Measurements from ENCODE around the gene NCAPH2.
"Not testable (repeated sequence)": the region's sequence is repeated elsewhere in the genome, so short reads cannot be mapped to it uniquely, and the experiment has no call there.

NCAPH2 gene

DNA sequence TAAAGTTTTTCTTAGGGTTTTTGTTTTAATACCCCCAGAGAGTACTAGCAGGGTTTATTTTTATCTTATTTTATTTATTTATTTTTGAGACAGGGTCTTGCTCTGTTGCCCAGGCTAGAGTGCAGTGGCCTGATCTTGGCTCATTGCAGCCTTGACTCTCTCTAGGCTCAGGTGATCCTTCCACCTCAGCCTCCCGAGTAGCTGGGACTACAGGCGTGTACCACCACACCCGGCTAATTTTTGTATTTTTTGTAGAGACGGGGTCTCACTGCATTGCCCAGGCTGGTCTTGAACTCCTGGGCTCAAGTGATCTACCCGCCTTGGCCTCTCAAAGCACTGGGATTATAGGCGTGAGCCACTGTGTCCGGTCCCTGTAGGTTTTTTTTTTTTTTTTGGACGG, 12.2 kb downstream of the NCAPH2 start:
- DNase-seq = not testable (repeated sequence)

DNA sequence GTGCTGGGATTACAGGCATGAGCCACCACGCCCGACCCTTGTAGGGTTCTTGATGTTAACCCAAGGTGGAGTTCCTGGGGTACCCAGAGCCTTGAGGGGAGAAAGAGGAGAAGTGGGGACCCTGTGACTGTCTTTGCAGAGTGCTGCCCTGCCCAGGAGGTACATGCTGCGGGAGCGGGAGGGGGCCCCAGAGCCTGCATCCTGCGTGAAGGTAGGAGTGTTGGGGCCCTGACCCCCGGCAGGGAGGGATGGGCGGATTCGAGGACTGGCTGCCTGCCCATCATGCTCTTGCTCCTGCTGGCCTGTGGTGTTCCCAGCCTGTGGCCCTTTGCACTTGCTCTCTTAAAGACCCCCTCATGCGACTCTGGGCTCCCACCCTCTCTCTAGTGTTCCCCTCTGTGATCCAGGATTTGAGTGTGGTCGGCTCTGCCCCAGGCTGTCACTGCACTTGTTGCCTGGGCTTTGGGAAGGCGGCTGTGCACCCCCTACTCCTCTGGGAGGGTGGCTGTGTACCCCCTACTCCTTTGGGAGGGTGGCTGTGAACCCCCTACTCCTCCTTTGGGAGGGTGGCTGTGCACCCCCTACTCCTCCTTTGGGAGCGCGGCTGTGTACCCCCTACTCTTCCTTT, 12.9 kb downstream of the NCAPH2 start:
- no peak for DNase-seq

DNA sequence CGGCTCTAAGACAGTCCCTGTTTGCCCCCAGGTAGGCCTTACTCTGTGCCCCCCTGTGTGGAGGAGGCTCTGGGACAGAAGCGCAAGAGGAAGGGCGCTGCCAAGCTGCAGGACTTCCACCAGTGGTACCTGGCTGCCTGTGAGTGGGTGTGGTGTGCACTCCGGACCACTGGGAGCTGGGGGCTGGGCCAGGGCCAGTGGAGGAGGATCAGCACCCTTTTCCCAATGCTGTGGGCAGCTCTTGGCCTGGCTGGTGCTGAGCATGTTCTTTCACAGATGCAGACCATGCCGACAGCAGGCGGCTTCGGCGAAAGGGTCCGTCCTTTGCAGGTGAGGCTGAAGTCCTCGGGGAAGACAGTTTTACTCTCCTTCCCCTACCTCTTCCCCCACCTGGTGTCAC, 13.7 kb downstream of the NCAPH2 start:
- DNase-seq = no peak

DNA sequence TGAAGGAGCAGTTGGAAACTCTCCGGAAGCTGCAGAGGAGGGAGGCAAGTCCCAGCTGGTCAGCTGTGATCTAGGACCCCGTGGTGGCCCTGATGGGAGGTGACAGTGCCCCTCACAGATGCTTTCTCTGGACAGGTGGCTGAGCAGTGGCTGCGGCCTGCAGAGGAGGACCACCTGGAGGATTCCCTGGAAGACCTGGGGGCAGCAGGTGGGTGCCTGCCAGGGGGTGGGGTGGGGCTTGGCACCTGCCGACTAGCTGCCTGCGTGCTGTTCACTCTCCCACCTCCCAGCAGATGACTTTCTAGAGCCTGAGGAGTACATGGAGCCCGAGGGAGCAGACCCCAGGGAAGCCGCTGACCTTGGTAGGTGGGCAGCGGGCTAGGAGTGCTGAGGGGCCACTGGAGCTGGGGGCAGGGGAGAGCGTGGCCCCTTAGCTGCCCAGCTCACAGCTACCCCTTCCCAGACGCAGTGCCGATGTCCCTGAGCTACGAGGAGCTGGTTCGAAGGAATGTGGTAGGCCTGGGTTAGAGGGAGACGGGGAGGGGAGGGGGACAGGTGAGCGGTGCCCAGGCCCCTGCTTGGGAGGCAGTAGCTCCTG, 14.3 kb downstream of the NCAPH2 start:
- no peak for DNase-seq

DNA sequence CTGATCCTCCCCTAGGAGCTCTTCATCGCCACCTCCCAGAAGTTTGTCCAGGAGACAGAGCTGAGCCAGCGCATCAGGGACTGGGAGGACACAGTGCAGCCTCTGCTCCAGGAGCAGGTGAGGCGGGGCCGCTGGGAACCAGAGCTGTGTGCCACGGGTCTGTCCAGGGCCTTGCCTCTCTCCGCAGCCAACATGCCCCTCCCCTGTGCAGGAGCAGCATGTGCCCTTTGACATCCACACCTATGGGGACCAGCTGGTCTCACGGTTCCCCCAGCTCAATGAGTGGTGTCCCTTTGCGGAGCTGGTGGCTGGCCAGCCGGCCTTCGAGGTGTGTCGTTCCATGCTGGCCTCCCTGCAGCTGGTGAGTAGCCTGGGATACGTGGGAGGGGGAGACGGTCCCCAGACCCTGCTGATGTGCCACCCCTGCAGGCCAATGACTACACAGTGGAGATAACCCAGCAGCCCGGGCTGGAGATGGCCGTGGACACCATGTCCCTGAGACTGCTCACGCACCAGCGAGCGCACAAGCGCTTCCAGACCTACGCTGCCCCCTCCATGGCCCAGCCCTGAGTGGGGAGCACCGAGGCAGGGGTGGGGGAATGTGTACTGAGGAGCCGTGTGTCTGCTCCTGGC, 14.9 kb downstream of the NCAPH2 start:
- DNase-seq = no peak

DNA sequence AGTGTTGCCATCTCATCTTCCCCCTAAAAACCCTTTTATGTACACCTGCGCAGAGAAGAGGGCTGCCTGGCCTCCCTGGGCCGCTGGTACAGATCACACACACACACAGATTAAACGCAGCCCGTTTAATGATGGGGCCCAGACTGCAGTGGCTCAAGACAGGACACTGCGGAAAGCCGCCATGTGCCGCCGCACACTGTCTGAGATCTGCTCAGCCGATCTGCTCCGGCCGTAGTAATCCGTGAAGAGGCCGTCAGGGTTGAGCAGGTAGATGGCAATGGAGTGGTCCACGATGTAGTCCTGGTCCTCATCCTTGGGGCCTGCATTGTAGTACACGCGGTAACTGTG, 15.4 kb downstream of the NCAPH2 start:
- no peak for DNase-seq

DNA sequence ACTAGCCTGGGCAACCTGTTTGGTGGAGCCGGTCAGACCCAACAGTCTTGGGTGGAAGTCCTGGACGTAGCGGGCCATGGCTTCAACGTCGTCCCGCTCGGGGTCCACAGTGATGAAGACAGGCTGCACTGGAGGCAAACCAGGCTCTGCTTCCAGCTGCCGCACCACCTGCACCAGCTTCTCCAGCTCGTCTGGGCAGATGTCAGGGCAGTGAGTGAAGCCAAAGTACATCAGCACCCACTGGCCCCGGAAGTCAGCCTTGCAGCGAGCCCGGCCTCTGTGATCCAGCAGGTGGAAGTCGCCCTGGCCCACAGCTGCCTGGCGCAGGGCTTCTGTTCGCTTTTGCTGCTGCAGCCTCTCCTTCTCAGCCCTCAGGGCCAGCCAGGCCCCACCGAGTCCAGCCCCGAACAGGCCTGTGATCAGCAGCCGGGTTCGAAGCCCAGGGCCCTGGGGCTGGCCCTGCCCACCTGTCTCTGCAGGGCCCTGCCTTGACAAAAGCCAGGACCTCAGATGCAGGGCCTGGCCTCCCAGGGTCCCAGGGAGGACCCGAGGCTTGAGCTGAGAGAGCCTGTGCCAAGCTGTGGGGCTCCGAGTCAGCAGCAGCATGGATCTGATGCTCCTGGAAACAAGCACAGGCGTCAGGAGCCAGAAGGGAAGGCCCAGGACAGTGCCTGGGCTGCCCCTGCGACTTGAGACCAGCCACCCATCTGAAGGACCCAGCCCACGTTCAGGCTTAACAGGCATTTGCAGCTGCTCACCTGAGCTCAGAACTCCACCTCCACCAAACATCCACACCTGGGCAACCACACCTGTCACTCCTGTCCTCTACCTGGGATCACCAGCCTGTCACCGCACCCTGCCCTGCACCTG, 16.0 kb downstream of the NCAPH2 start:
- DNase-seq = no peak

DNA sequence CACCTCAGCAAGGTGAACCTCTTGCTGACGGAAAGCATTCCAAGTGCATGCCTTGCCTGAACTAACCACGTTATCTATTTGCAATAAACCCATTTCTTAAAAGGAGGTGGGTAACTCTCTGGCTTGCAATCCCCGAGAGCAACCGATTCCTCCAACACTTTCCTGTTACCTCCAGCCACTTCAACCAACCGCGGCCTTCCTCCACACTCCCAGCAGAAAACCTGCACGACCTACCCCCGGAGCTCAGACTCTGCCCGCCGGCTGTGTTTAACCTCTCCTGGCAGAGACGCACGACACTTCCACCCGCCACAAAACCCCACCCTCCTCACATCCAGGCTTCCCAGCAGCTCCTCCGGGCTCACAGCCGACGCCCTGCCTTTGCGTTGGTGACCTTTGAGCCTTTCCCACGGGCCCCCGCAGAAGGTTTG, 16.7 kb downstream of the NCAPH2 start:
- DNase-seq = no peak

DNA sequence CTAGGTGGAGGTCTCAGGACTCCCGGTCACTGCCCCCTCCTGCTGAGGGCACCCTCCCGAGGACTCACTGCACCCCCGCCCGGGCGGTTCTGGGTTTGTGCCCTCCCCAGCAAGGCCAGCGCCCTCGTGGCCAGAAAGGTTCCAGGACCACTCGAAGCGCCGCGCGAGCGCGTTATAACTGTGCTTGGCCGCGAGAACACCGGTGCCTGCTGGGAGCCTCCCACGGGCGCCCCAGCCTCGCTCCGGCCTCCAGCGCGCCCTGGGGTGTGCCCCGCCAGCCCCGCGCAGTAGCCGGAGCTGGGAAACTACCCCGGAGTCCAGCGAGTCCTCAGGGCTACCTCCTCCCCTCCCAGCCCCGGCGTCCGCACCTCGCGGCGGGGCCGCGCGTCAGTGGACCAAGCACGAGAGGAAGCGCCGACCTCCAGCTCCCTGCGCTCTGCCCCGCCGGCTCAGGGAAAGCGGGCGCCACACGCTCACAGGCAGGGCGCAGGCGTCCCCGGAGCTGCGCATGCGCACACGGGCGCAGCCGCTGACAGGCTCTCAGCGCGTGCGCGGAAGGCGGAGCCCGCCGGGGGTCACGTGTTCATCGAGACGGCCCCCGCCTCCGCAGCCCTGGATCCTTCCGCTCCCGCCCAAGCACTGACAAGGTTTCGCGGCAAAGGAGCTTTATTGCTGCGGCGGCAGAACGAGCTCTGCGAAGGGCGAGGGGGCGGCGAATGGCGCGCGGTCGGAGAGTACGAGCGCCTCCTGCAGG, 17.3 kb downstream of the NCAPH2 start, which contains the start of gene SCO2:
SCO2 (minus strand) TSS at position 495 of the 754 bp plus-strand sequence. CDS start 1,187 bp downstream, outside the sequence.
- DNase-seq = peak; percentile 75

DNA sequence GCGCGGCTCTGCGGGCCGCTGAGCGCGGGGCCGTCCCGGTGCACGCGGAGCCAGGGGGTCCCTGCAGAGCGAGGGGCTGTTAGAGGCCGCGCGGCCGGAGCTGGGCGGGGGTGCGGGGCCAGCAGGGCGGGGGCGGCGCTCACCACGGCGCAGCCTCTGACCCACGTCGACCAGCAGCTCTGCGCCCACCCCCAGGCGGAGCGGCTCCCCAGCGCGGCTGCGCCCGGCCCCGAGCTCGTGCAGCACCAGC, 17.8 kb downstream of the NCAPH2 start:
- no peak for DNase-seq

DNA sequence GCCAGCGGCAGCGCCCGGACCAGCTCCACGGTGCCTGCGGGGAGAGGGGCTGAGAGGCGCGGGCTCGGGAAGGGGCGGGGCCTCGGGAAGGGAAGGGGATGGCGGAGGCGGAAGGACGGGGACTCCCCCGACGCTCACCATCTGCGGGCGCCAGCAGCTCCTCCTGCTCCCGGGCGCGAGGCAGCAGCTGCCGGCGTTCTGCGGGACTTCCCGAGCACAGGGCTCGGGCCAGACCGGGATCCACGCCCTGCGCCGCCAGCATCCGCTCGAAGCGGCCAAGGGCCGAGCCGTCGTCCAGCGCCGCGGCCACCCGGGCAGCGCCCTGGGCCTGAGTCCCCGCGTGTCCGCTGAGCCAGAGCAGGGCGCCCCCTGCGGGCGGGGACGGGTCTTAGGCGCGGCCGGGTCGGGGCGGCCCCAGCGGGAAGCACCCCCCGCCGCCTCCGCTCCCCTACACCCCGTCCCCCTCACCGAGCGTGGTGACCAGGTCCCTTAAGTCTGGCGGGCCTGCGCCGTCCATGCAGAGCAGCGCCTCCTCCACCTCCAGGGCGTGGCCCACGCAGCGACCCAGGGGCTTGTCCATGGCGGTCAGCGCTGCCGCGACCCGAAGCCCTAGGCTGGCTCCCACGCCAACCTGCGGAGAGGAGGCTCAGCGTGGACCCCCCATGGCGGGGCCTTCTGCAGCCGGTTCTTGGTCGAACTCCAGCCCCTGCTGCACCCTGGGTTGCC, 18.2 kb downstream of the NCAPH2 start:
- DNase-seq = peak; percentile 38

DNA sequence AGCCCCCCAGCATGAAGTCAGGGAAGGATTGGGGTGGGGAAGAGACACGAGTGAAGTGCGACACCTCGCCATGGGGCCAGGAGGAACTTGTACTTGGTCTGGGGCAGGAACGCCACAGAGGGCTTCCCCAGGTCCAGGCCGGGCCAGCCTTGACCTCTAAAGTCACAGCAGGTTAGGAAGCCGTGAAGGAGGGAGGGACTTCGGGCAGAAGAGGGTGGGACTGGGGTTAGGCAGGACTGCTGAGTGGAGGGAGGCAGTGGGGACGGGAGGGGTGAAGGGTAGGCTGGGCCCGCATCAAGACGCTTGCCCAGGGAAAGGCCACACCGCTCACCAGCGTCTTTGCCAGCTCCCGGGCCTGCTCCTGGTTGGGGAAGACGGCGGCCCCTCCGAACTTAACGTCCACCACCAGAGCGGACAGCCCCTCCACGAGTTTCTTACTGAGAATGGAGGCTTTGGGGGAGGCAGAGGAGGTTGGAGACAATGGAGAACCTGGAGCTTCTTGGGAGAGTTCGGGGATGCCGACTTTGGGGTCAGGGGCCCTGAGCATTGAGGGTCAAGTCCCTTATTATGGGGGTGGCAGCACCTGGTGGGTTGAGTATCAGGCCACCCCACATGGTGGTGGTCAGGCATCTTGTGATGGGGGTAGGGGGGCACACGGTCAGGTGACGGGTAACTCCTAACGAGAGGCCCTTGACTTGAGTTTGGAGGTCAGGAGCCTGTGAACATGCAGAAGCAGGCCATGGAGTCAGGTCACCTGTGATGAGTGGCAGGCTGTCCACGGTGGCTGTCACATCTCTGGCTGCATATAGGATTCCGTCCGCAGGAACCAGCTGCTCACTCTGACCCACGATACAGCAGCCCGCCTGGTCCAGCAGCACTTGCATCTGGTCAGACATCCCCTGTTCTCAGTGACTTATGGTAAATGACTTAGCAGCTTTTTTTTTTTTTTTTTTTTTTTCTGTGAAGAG, 19.1 kb downstream of the NCAPH2 start:
- peak; percentile 35 for DNase-seq

DNA sequence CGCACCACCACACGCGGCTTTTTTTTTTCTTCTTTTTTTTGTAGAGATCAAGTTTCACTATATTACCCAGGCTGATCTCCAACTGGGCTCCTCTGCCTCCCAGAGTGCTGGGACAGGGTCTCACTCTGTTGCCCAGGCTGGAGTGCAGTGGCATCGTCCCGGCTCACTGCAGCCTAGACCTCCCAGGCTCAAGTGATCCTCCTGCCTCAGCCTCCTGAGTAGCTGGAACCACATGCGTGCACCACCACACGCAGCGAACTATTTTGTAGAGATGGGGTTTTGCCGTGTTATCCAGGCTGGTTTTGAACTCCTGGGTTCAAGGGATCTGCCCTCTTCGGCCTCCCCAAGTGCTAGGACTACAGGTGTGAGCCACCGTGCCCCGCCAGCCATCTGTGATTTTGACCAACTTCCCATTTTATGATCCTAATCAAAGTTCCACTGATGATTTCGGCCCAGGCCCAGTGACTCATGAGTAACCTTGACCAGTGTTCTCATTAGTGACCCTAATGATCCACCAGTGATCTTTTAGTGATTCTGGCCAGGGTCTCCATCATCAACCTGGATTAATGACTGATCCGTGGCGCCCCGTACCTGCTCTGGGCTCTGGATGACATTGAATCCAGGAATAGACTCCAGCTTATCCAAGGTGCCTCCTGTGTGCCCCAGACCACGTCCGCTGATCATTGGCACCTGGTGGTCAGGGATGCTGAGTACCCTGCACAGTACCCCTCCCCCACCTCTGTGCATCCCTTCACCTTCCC, 20.1 kb downstream of the NCAPH2 start:
- DNase-seq = no peak

DNA sequence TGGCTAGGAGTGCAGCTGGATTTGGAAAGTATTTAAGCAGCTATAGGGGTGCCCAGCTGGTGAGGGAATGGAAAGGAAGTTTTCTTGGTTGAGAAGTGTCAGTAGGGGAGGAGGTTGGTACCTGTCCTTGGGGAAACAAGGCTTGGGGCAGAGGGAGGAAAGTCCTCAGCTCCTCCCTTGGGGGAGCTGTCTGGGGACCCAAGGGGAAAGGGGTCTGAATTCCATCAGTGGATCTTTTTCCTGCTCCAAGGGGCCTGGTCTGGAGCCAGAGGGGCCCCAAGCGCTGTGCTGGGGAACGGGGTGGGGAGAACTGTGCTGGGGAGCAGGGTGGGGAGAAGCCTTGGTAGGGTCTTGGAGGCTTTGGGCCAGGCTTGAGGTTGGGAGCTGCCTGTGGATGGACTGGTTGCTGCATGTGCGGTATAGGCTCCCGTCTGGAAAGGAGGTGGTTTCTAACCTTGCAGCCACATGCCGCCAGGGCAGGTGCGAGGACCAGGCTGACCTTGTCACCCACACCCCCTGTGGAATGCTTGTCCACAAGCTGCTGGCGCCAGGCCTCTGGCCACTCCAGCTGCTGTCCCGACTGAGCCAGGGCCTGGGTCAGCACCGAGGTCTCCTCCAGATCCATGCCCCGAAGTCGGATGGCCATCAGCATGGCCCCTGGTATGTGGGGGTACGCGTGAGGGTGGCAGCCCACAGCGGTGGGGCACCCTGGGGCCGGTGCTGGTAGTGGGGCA, 20.8 kb downstream of the NCAPH2 start:
- DNase-seq = no peak

DNA sequence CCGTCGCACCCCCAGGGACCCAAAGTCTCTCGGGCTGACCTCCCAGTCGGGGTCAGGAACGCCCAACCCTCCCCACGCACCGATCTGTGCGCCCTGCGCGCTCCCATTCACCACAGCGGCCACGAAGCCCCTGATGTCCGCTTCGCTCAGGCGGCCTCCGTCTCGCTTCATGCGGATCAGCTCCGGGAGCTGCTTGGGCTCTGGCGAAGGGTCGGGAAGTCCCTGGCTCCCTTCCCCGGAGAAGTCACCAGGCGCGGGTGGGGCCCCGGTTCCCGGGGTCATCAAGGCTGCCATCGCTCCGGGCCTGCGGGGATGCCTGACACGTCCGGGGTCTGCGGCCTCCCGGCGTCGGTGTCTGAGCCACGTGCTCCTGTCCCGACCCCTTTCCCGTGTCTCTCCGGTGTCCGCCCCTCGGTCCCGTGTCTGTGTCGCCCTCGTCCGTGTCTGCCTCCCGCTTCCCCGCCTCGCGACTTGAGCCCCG, 21.4 kb downstream of the NCAPH2 start:
- no peak for DNase-seq

DNA sequence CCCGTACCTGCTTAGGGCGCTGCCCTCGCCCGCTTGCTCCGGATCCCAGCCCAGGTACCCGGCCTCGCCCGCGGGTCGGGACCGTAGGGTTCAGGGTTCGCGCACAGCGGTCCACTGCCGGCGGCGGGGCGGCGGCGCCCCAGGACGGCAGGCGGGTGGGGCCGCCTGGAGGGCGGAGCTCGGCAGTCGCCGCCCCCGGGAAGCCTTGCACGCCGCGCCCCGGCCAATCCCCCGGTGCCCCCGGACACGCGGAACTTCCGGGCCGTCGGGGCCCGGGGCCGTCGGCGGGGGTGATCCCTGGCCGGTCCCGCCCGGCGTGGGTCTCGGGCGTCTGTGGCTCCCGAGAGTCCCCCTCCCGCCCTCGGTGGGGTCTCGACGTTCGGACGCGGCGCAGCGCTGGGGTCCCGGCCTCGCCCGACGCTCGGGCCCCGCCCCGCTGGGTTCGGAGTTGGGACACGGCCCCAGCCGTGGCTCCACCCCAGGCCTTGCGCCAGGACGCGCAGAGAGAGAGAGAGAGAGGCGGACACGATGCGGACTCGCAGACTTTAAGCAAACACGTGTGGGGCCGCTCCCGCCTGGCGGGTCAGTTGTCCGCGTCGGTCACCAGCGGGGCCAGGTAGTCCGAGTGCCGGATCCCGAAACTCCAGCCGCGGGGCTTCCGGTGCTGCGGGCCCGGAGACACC, 22.0 kb downstream of the NCAPH2 start, which contains the start of gene TYMP:
TYMP (minus strand) TSS at position 116 of the 683 bp plus-strand sequence. CDS start 303 bp downstream, outside the sequence.
- no peak for DNase-seq

DNA sequence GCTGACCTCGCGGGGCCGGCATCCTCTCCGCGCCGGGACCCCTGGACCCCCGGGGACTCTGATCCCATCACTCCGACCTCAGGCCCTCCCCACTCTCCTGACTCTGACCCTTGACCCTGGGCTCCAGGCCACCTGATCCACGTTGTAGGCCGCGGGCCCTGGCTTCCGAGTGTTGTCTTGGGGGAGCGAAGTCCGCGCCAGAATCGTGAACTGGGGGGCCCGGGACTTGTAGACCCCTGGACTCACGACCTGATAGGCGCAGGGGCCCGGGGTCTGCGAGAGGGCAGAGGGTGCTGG, 22.5 kb downstream of the NCAPH2 start:
- DNase-seq = no peak

DNA sequence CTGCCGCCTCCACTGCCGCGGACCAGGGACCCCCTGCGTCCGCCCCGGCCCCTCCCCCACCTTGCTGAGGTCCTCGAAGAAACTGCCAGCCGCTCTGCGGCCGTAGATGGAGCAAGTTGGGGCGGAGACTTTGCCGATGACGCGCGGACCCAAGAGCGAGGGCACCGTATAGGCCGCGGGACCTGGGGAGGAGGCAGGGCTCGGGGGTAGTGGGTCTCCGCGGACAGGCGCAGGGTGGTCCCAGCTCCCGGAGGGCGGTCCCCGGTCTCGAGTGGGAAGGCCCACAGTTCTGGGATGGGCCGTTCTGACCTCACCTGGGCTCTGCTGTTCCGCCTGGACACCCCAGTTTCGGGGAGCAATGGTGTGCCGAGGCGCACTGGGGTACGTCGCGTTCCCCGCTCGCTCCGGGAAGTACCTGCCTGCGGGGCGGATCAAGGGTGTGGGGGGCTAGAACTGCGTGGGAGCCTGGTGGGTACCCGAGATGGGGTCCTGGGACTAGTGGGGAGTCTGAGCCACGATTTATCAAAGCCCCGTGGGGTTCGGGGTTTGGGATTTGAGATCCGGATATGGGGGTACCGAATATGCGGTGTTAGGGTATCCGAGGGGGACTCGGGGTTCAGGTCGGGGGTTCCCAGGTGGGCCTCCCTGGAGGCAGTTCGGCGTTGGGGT, 23.0 kb downstream of the NCAPH2 start:
- peak; percentile 26 for DNase-seq

Measured in NCI-H510A treated with DMSO at 0.1 percent for 48 hours (cell line).